Stimulated activated CD4-positive, alpha-beta T cell treated with anti-CD3 and anti-CD28 coated beads, Interleukin-1b, Interleukin-23, amount 100 ng/mL, for 4 hours (primary cell): Measurements from ENCODE around the gene ST6GALNAC2.
"Not testable (repeated sequence)": the region's sequence is repeated elsewhere in the genome, so short reads cannot be mapped to it uniquely, and the experiment has no call there.

Experiments used
- DNase-seq, 2 donors: peaks; one replicate each; pipeline ENCODE4 v3.0.0-alpha.2; 2020; ENCODE audit warnings: low read depth in 2 of 2

The ST6GALNAC2 gene

GRCh38 chr17:76528528-76529223 lies 57.0 kb downstream of the ST6GALNAC2 start:
- DNase-seq, result no peak

GRCh38 chr17:76528156-76528527 lies 57.5 kb downstream of the ST6GALNAC2 start:
- no peak for DNase-seq

GRCh38 chr17:76527430-76528111 lies 58.1 kb downstream of the ST6GALNAC2 start:
- no peak for DNase-seq

DNA sequence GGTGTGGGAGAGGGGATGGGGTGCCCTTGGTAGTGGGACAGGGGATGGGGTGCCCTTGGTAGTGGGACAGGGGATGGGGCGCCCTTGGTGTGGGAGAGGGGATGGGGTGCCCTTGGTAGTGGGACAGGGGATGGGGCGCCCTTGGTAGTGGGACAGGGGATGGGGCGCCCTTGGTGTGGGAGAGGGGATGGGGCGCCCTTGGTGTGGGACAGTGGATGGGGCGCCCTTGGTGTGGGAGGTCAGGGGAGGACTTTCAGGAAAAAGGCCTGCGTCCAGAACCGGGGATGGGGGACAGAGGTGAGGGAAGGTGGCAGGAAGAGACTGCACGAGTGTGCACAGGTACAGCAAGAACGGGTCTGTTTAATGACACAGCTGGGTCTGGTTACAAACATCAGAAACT lies 58.6 kb downstream of the ST6GALNAC2 start:
- not testable (repeated sequence) for DNase-seq

GRCh38 chr17:76525513-76525833 lies 60.2 kb downstream of the ST6GALNAC2 start:
- DNase-seq, result not testable (repeated sequence)

GRCh38 chr17:76524598-76525512 lies 60.8 kb downstream of the ST6GALNAC2 start:
- DNase-seq, result no peak

GRCh38 chr17:76523084-76524037 lies 62.3 kb downstream of the ST6GALNAC2 start:
- DNase-seq, result peak; percentile 72 to 76

GRCh38 chr17:76521683-76522082 lies 64.0 kb downstream of the ST6GALNAC2 start:
- not testable (repeated sequence) for DNase-seq

DNA sequence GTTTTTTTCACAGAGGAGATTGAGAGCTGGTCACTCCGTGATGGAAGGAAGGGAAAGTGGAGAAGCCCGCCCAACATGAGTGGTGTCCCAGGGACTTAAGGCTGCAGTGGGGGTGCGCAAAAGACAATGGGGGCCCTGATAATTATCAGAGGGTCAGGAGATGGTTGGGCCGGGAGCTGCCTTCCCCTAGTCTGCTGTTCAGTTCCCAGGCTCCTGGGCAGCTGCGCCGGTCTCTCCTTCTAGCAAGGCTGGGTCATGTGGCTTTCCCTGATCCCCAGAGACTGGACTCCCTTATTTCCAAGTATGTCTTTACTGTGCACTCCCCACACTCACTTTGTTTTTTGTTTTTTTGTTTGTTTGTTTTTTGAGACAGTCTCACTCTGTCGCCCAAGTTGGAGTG lies 64.4 kb downstream of the ST6GALNAC2 start:
- DNase-seq, result no peak

GRCh38 chr17:76519048-76519966 lies 66.4 kb downstream of the ST6GALNAC2 start:
- DNase-seq, result no peak

- no peak for DNase-seq
Observed at GRCh38 chr17:76517638-76518038, 68.0 kb downstream of the ST6GALNAC2 start.
